OCI-LY1 (cell line): ENCODE results near the gene TMEM109.

Source experiments
- CTCF ChIP-seq: fragments of 200-600 bp; sonication (generic), shearing (Covaris generic); IDR thresholded peaks from 2 replicates; pipeline ENCODE4 v1.5.1; 2017; ENCODE audit warnings: mild to moderate bottlenecking, antibody characterized with exemption, low read length, moderate library complexity, mixed read lengths
- EZH2 ChIP-seq: fragments of 200-600 bp; sonication (generic), shearing (Covaris generic); IDR thresholded peaks from 2 replicates; pipeline ENCODE4 v1.8.0; 2017; ENCODE audit warnings: borderline replicate concordance, mixed run types, mild to moderate bottlenecking, antibody characterized with exemption, low read length, moderate library complexity, mixed read lengths

GRCh38 chr11:60931917-60932316 lies 18.0 kb downstream of the TMEM109 start:
- TF ChIP-seq CTCF (no peak), EZH2 (no peak)
